ENCODE results near the gene MAPK8IP3.

Gene MAPK8IP3

GRCh38 chr16:1705688-1706385 lies at the start of gene MAPK8IP3:
MAPK8IP3 (plus strand) TSS chr16:1706195; CDS start chr16:1706340, 145 bp downstream.
- DNase-seq = peak; percentile 98

GRCh38 chr16:1656808-1657617 lies 49.0 kb upstream of the MAPK8IP3 start:
- DNase-seq = no peak

GRCh38 chr16:1657841-1658240 lies 48.2 kb upstream of the MAPK8IP3 start:
- no peak for DNase-seq

GRCh38 chr16:1659031-1659430 lies 47.0 kb upstream of the MAPK8IP3 start:
- no peak for DNase-seq

GRCh38 chr16:1661826-1662225 lies 44.2 kb upstream of the MAPK8IP3 start:
- DNase-seq = no peak

- DNase-seq = no peak
Observed at GRCh38 chr16:1662543-1662942, 43.5 kb upstream of the MAPK8IP3 start.

- no peak for DNase-seq
Observed at GRCh38 chr16:1665829-1666228, 40.2 kb upstream of the MAPK8IP3 start.

GRCh38 chr16:1666316-1666715 lies 39.7 kb upstream of the MAPK8IP3 start:
- DNase-seq = no peak

GRCh38 chr16:1667271-1667670 lies 38.7 kb upstream of the MAPK8IP3 start:
- no peak for DNase-seq

GRCh38 chr16:1667916-1668315 lies 38.1 kb upstream of the MAPK8IP3 start:
- DNase-seq = no peak

- DNase-seq = no peak
Observed at GRCh38 chr16:1668612-1669319, 37.2 kb upstream of the MAPK8IP3 start.

- DNase-seq = no peak
Observed at GRCh38 chr16:1669698-1670097, 36.3 kb upstream of the MAPK8IP3 start.

GRCh38 chr16:1670371-1670770 lies 35.6 kb upstream of the MAPK8IP3 start:
- no peak for DNase-seq

GRCh38 chr16:1670866-1671265 lies 35.1 kb upstream of the MAPK8IP3 start:
- no peak for DNase-seq

GRCh38 chr16:1673424-1674151 lies 32.4 kb upstream of the MAPK8IP3 start:
- DNase-seq = no peak

- no peak for DNase-seq
Observed at GRCh38 chr16:1674306-1674705, 31.7 kb upstream of the MAPK8IP3 start.

- no peak for DNase-seq
Observed at GRCh38 chr16:1674751-1675664, 31.0 kb upstream of the MAPK8IP3 start.

GRCh38 chr16:1676661-1677060 lies 29.3 kb upstream of the MAPK8IP3 start:
- no peak for DNase-seq

GRCh38 chr16:1677339-1677738 lies 28.7 kb upstream of the MAPK8IP3 start:
- no peak for DNase-seq

- peak; percentile 97 for DNase-seq
Observed at GRCh38 chr16:1677942-1678499, 28.0 kb upstream of the MAPK8IP3 start, which contains the start of gene JPT2. JPT2 (plus strand) TSS chr16:1678279; CDS start chr16:1678313, 34 bp downstream.

GRCh38 chr16:1678500-1679098 lies 27.4 kb upstream of the MAPK8IP3 start:
- DNase-seq = peak; percentile 54
